ENCODE measurements around the gene FALEC. TPM values are rescaled to one million over a fixed set of nuclear protein-coding genes. Genes with fewer than 3 reads are reported as not detected.

FALEC gene
- polyA plus RNA-seq, 1 donor from 2014 or later, result not detected

- H3K27me3 ChIP-seq (ENCODE audit: insufficient read depth, low read depth, low read length), result peaks cover 4% of the 10 kb centered on the region
- H3K79me2 ChIP-seq (replicated peaks; ENCODE audit: insufficient read depth, low read length), result no peaks in the 10 kb centered on the region
- H3K9ac ChIP-seq (ENCODE audit: low read length), result no peak overlapping the region
- H3K36me3 ChIP-seq (ENCODE audit: insufficient read depth, low read length), result no peaks in the 10 kb centered on the region
- H3K27ac ChIP-seq (ENCODE audit: low read length), result no peak overlapping the region
- H2AFZ ChIP-seq (ENCODE audit: low read depth, low read length), result no peak overlapping the region
- no peak overlapping the region for H3K4me2 ChIP-seq (ENCODE audit: low read length)
- no peak for TF ChIP-seq TAF1 (IDR thresholded peaks at IDR 0.05; ENCODE audit: low read depth)
- TF ChIP-seq REST (IDR thresholded peaks at IDR 0.05; ENCODE audit: borderline replicate concordance), result no peak
- TF ChIP-seq EP300 (conservative IDR thresholded peaks at IDR 0.05; ENCODE audit: poor library complexity, severe bottlenecking), result no peak
- TF ChIP-seq SMC3 (conservative IDR thresholded peaks at IDR 0.05; ENCODE audit: poor library complexity), result no peak
- TF ChIP-seq EZH2 (IDR thresholded peaks at IDR 0.05; ENCODE audit: borderline replicate concordance, insufficient read depth, low read length, poor library complexity, severe bottlenecking), result no peak
- TF ChIP-seq POLR2AphosphoS5 (IDR thresholded peaks at IDR 0.05), result no peak
- no peak for TF ChIP-seq RAD21 (conservative IDR thresholded peaks at IDR 0.05)
- no peak for TF ChIP-seq MXI1 (conservative IDR thresholded peaks at IDR 0.05; ENCODE audit: poor library complexity, severe bottlenecking)
- TF ChIP-seq CTCF (IDR thresholded peaks at IDR 0.05; ENCODE audit: poor library complexity, severe bottlenecking), result no peak
- H3K9me2 ChIP-seq (ENCODE audit: insufficient read depth, low read length), result no peaks in the 10 kb centered on the region
- H3F3A ChIP-seq (ENCODE audit: insufficient read depth, low read length, poor library complexity, severe bottlenecking), result no peaks in the 10 kb centered on the region
- H4K20me1 ChIP-seq (ENCODE audit: insufficient read depth), result no peaks in the 10 kb centered on the region
- H3K4me3 ChIP-seq (ENCODE audit: low read length), result no peak overlapping the region
- no peaks in the 10 kb centered on the region for H3K9me3 ChIP-seq (ENCODE audit: low read length)
Observed at GRCh38 chr1:150554086-150554452, 38.5 kb downstream of the FALEC start.

- Histone ChIP-seq H3K9ac (ENCODE audit: low read length) (no peak overlapping the region), H3K36me3 (ENCODE audit: insufficient read depth, low read length) (no peaks in the 10 kb centered on the region), H3K4me3 (ENCODE audit: low read length) (no peak overlapping the region)
Observed at GRCh38 chr1:150555198-150555970, 39.8 kb downstream of the FALEC start.

More at GRCh38 chr1:150555198-150555970, 39.8 kb downstream of the FALEC start:
- Histone ChIP-seq H2AFZ (ENCODE audit: low read depth, low read length) (no peak overlapping the region), H3K9me3 (ENCODE audit: low read length) (no peaks in the 10 kb centered on the region), H3K9me2 (ENCODE audit: insufficient read depth, low read length) (no peaks in the 10 kb centered on the region), H3K4me2 (ENCODE audit: low read length) (no peak overlapping the region), H3K79me2 (replicated peaks; ENCODE audit: insufficient read depth, low read length) (no peaks in the 10 kb centered on the region), H3K27ac (ENCODE audit: low read length) (no peak overlapping the region), H3F3A (ENCODE audit: insufficient read depth, low read length, poor library complexity, severe bottlenecking) (no peaks in the 10 kb centered on the region), H4K20me1 (ENCODE audit: insufficient read depth) (no peaks in the 10 kb centered on the region), H3K27me3 (ENCODE audit: insufficient read depth, low read depth, low read length) (no peaks in the 10 kb centered on the region)
- TF ChIP-seq RAD21 (conservative IDR thresholded peaks at IDR 0.05) (no peak), SMC3 (conservative IDR thresholded peaks at IDR 0.05; ENCODE audit: poor library complexity) (no peak), MXI1 (conservative IDR thresholded peaks at IDR 0.05; ENCODE audit: poor library complexity, severe bottlenecking) (no peak), EZH2 (IDR thresholded peaks at IDR 0.05; ENCODE audit: borderline replicate concordance, insufficient read depth, low read length, poor library complexity, severe bottlenecking) (no peak), POLR2AphosphoS5 (IDR thresholded peaks at IDR 0.05) (no peak), REST (IDR thresholded peaks at IDR 0.05; ENCODE audit: borderline replicate concordance) (no peak), CTCF (IDR thresholded peaks at IDR 0.05; ENCODE audit: poor library complexity, severe bottlenecking) (no peak), EP300 (conservative IDR thresholded peaks at IDR 0.05; ENCODE audit: poor library complexity, severe bottlenecking) (no peak)
